ENCODE data around the gene PUS3. TPM values are rescaled to one million over a fixed set of nuclear protein-coding genes. Genes with fewer than 3 reads are reported as not detected.

Gene PUS3
- total RNA-seq, 1 donor from 2014 or later: 14.3 TPM

- H3K27me3 Mint-ChIP-seq (ENCODE audit: low read depth, unreplicated experiment): peaks cover 15% of the 10 kb centered on the region
- FAIRE-seq: no peak
Observed at GRCh38 chr11:125925247-125925740, 22.3 kb upstream of the PUS3 start.

DNA sequence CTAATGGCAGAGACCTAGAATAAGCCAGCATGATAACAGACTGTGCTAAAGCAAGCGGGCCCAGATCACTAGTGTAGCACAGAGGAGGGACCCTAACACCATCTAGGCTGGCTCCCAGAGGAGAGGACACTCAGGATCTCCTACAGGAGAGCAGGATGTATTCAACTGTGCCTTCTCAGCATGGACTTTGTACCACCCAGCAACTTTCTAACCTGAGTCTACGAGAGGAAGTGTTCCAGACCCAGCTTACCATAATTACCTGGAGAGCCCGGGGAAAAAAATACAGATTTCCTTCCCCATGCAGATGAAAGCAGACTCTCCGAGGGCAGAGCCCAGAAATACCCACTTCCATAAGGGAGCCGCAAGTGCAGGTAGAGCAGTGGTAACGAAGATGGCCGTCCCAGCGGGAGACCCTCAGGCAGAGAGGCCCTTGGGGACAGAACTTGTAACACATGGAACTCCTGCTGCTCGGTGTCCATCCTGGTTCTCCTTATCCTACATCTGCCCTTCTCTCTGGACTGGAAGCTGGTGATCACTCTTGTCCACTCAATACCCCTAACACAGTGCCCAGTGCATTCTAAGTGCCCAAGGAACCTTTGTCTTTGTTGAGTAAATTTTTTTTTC, 21.5 kb upstream of the PUS3 start:
- Histone ChIP-seq H3K4me1 (ENCODE audit: insufficient read depth, low read length) (no peaks in the 10 kb centered on the region), H3K4me3 (ENCODE audit: insufficient read depth, low read depth, low read length) (no peak overlapping the region), H2AFZ (ENCODE audit: low read depth, low read length) (no peak overlapping the region), H3K36me3 (ENCODE audit: insufficient read depth, low read length) (no peaks in the 10 kb centered on the region), H3K9ac (ENCODE audit: low read length) (no peak overlapping the region), H4K20me1 (ENCODE audit: insufficient read depth, low read length) (no peaks in the 10 kb centered on the region), H3K9me3 (ENCODE audit: insufficient read depth, low read depth, low read length) (no peaks in the 10 kb centered on the region), H3K79me2 (ENCODE audit: insufficient read depth, low read length) (no peaks in the 10 kb centered on the region), H3K27ac (ENCODE audit: low read depth, low read length) (no peak overlapping the region), H3K27me3 (ENCODE audit: insufficient read depth, low read length) (peaks cover 8% of the 10 kb centered on the region), H3K4me2 (ENCODE audit: low read length) (no peak overlapping the region)
- no peak overlapping the region for H3K4me3 Mint-ChIP-seq (ENCODE audit: unreplicated experiment)
- TF ChIP-seq EZH2 (IDR thresholded peaks at IDR 0.05; ENCODE audit: insufficient read depth, low read length): no peak
- no peak for FAIRE-seq
- no peaks in the 10 kb centered on the region for H3K36me3 Mint-ChIP-seq (ENCODE audit: low read depth, unreplicated experiment)
- no peak for DNase-seq (ENCODE audit: low read depth)
- H3K27ac Mint-ChIP-seq (ENCODE audit: unreplicated experiment): no peak overlapping the region
- H3K4me1 Mint-ChIP-seq (ENCODE audit: low read depth, unreplicated experiment): peaks cover 4% of the 10 kb centered on the region
- no peaks in the 10 kb centered on the region for H3K9me3 Mint-ChIP-seq (ENCODE audit: unreplicated experiment)
- peaks cover 12% of the 10 kb centered on the region for H3K27me3 Mint-ChIP-seq (ENCODE audit: low read depth, unreplicated experiment)

More at GRCh38 chr11:125925247-125925740, 22.3 kb upstream of the PUS3 start:
- no peaks in the 10 kb centered on the region for H3K9me3 Mint-ChIP-seq (ENCODE audit: unreplicated experiment)
- H2AFZ ChIP-seq (ENCODE audit: low read depth, low read length): no peak overlapping the region
- DNase-seq (ENCODE audit: low read depth): peak; percentile 14
- no peak overlapping the region for H3K27ac Mint-ChIP-seq (ENCODE audit: unreplicated experiment)
- H3K27ac ChIP-seq (ENCODE audit: low read depth, low read length): no peak overlapping the region
- H3K4me3 ChIP-seq (ENCODE audit: insufficient read depth, low read depth, low read length): no peak overlapping the region
- no peaks in the 10 kb centered on the region for H3K79me2 ChIP-seq (ENCODE audit: insufficient read depth, low read length)
- no peaks in the 10 kb centered on the region for H3K4me1 ChIP-seq (ENCODE audit: insufficient read depth, low read length)
- H3K36me3 ChIP-seq (ENCODE audit: insufficient read depth, low read length): no peaks in the 10 kb centered on the region
- TF ChIP-seq CTCF (IDR thresholded peaks at IDR 0.05; ENCODE audit: insufficient read depth, low read depth, low read length) (no peak), EZH2 (IDR thresholded peaks at IDR 0.05; ENCODE audit: insufficient read depth, low read length) (no peak)
- peaks cover 4% of the 10 kb centered on the region for H3K4me1 Mint-ChIP-seq (ENCODE audit: low read depth, unreplicated experiment)
- H3K4me3 Mint-ChIP-seq (ENCODE audit: unreplicated experiment): no peak overlapping the region
- H3K36me3 Mint-ChIP-seq (ENCODE audit: low read depth, unreplicated experiment): no peaks in the 10 kb centered on the region
- no peaks in the 10 kb centered on the region for H3K9me3 ChIP-seq (ENCODE audit: insufficient read depth, low read depth, low read length)
- H3K9ac ChIP-seq (ENCODE audit: low read length): no peak overlapping the region
- no peaks in the 10 kb centered on the region for H4K20me1 ChIP-seq (ENCODE audit: insufficient read depth, low read length)
- no peak overlapping the region for H3K4me2 ChIP-seq (ENCODE audit: low read length)
- peaks cover 8% of the 10 kb centered on the region for H3K27me3 ChIP-seq (ENCODE audit: insufficient read depth, low read length)

DNA sequence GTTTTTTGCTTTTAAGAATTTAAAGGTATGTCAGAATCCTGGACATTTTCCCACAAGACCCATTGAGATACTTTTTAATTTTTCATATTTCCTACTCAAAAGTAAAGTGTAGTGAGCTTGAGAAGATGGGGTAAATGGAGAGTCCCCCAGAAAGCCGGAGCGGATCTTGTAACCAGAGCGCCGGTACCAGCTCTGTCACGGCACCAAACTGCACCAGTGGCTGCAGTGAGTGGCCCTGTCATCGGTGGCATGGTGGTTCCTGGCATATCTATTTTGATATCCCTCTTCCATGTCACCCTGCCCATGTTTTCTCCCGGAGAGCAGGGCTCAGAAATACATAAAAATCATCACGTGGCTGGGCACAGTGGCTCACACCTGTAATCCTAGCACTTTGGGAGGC, 20.6 kb upstream of the PUS3 start:
- no peak overlapping the region for H3K27ac Mint-ChIP-seq (ENCODE audit: unreplicated experiment)
- DNase-seq (ENCODE audit: low read depth) (no peak), FAIRE-seq (no peak)
- Histone ChIP-seq H3K9ac (ENCODE audit: low read length) (no peak overlapping the region), H2AFZ (ENCODE audit: low read depth, low read length) (no peak overlapping the region), H3K9me3 (ENCODE audit: insufficient read depth, low read depth, low read length) (no peaks in the 10 kb centered on the region), H4K20me1 (ENCODE audit: insufficient read depth, low read length) (no peaks in the 10 kb centered on the region), H3K4me2 (ENCODE audit: low read length) (no peak overlapping the region), H3K4me1 (ENCODE audit: insufficient read depth, low read length) (no peaks in the 10 kb centered on the region), H3K4me3 (ENCODE audit: insufficient read depth, low read depth, low read length) (no peak overlapping the region), H3K79me2 (ENCODE audit: insufficient read depth, low read length) (no peaks in the 10 kb centered on the region), H3K27ac (ENCODE audit: low read depth, low read length) (no peak overlapping the region), H3K27me3 (ENCODE audit: insufficient read depth, low read length) (peaks cover 10% of the 10 kb centered on the region), H3K36me3 (ENCODE audit: insufficient read depth, low read length) (no peaks in the 10 kb centered on the region)
- H3K4me1 Mint-ChIP-seq (ENCODE audit: low read depth, unreplicated experiment): peaks cover 4% of the 10 kb centered on the region
- H3K36me3 Mint-ChIP-seq (ENCODE audit: low read depth, unreplicated experiment): no peaks in the 10 kb centered on the region
- no peak for TF ChIP-seq CTCF (IDR thresholded peaks at IDR 0.05; ENCODE audit: insufficient read depth, low read depth, low read length)
- TF ChIP-seq EZH2 (IDR thresholded peaks at IDR 0.05; ENCODE audit: insufficient read depth, low read length): no peak
- no peak overlapping the region for H3K4me3 Mint-ChIP-seq (ENCODE audit: unreplicated experiment)
- peaks cover 15% of the 10 kb centered on the region for H3K27me3 Mint-ChIP-seq (ENCODE audit: low read depth, unreplicated experiment)
- H3K9me3 Mint-ChIP-seq (ENCODE audit: unreplicated experiment): no peaks in the 10 kb centered on the region

All from astrocyte (in vitro differentiated cells and primary cell).